ENCODE results near the gene SLC8A1.

- TF ChIP-seq CTCF (IDR thresholded peaks at IDR 0.05; ENCODE audit: insufficient read depth, low read length) (no peak), POLR2AphosphoS5 (IDR thresholded peaks at IDR 0.05; ENCODE audit: low read depth) (no peak), GABPA (IDR thresholded peaks at IDR 0.05; ENCODE audit: low read depth) (no peak), REST (IDR thresholded peaks at IDR 0.05; ENCODE audit: insufficient replicate concordance, low read depth) (no peak), SPI1 (IDR thresholded peaks at IDR 0.05; ENCODE audit: borderline replicate concordance, low read depth) (no peak)
Measured at GRCh38 chr2:40169430-40169829, 282.5 kb downstream of the SLC8A1 start.

Measured in HL-60 (cell line).